ENCODE data around the gene SLC26A2.

SLC26A2 gene

GRCh38 chr5:149960272-149961185, at the start of gene SLC26A2:
Gene SLC26A2, plus strand, starts transcription at chr5:149960758. Its CDS starts 16,895 bp downstream, at chr5:149977653.
- peak; percentile 98 for DNase-seq (ENCODE audit: low read depth)

GRCh38 chr5:149911031-149911430, 49.5 kb upstream of the SLC26A2 start:
- DNase-seq (ENCODE audit: low read depth) = no peak

- peak; percentile 43 for DNase-seq (ENCODE audit: low read depth)
Measured at GRCh38 chr5:149912226-149912871, 48.2 kb upstream of the SLC26A2 start.

GRCh38 chr5:149913436-149914419, 46.8 kb upstream of the SLC26A2 start:
- DNase-seq (ENCODE audit: low read depth) = peak; percentile 74

GRCh38 chr5:149915392-149916260, 44.9 kb upstream of the SLC26A2 start:
- no peak for DNase-seq (ENCODE audit: low read depth)

- no peak for DNase-seq (ENCODE audit: low read depth)
Measured at GRCh38 chr5:149916334-149917072, 44.1 kb upstream of the SLC26A2 start.

- DNase-seq (ENCODE audit: low read depth) = no peak
Measured at GRCh38 chr5:149917073-149917676, 43.4 kb upstream of the SLC26A2 start.

- no peak for DNase-seq (ENCODE audit: low read depth)
Measured at GRCh38 chr5:149921597-149921996, 39.0 kb upstream of the SLC26A2 start.

GRCh38 chr5:149922950-149923349, 37.6 kb upstream of the SLC26A2 start:
- DNase-seq (ENCODE audit: low read depth) = no peak

GRCh38 chr5:149924486-149924885, 36.1 kb upstream of the SLC26A2 start:
- DNase-seq (ENCODE audit: low read depth) = peak; percentile 49

GRCh38 chr5:149930043-149930748, 30.4 kb upstream of the SLC26A2 start:
- no peak for DNase-seq (ENCODE audit: low read depth)

GRCh38 chr5:149930749-149931574, 29.6 kb upstream of the SLC26A2 start:
- no peak for DNase-seq (ENCODE audit: low read depth)

- DNase-seq (ENCODE audit: low read depth) = no peak
Measured at GRCh38 chr5:149931992-149932436, 28.5 kb upstream of the SLC26A2 start.

- no peak for DNase-seq (ENCODE audit: low read depth)
Measured at GRCh38 chr5:149932445-149933350, 27.9 kb upstream of the SLC26A2 start.

GRCh38 chr5:149935431-149935901, 25.1 kb upstream of the SLC26A2 start:
- no peak for DNase-seq (ENCODE audit: low read depth)

GRCh38 chr5:149936044-149936699, 24.4 kb upstream of the SLC26A2 start:
- no peak for DNase-seq (ENCODE audit: low read depth)
